ENCODE measurements around the gene ANTXR2. TPM values are rescaled to one million over a fixed set of nuclear protein-coding genes. Genes with fewer than 3 reads are reported as not detected.

ANTXR2 gene
- total and polyA plus RNA-seq, 4 experiments from 2014 or later, result 88.1 to 91.6 (median 90.7) TPM

GRCh38 chr4:79948261-79948660 is 124.8 kb downstream of the ANTXR2 start:
- intact Hi-C loops (cut with micrococcal nuclease), result no loop called here
- Mint-ChIP-seq H3K4me1 (peaks cover 11 to 25% (median 14%) of the 10 kb centered on the region in 4 donors), H3K9me3 (peaks cover 0 to 2% (median 0%) of the 10 kb centered on the region in 8 donors), H3K27ac (no peak overlapping the region), H3K36me3 (peaks cover 6 to 14% of the 10 kb centered on the region in 2 donors), H3K27me3 (no peaks in the 10 kb centered on the region), H3K4me3 (no peak overlapping the region)
- no peaks in the 10 kb centered on the region for H3K9me3 ChIP-seq (ENCODE audit: control insufficient read depth in 1 of 2, low read length in 2 of 2)
- no peaks in the 10 kb centered on the region for H3K27me3 ChIP-seq (ENCODE audit: insufficient read depth, low read length)
- no peak for DNase-seq
- no peak overlapping the region for H3K27ac ChIP-seq (ENCODE audit: low read depth, low read length)
- H3K4me3 ChIP-seq (ENCODE audit: low read length in 2 of 2), result no peak overlapping the region
- H3K36me3 ChIP-seq (ENCODE audit: insufficient read depth, low read length), result no peaks in the 10 kb centered on the region
- CTCF ChIA-PET (ENCODE audit: partially characterized antibody), result no interaction called here
- POLR2A ChIA-PET (ENCODE audit: partially characterized antibody), result no interaction called here
- no peaks in the 10 kb centered on the region for H3K4me1 ChIP-seq (ENCODE audit: insufficient read depth, low read length)

GRCh38 chr4:79947386-79947785 is 125.6 kb downstream of the ANTXR2 start:
- H3K9me3 ChIP-seq (ENCODE audit: control insufficient read depth in 1 of 2, low read length in 2 of 2), result no peaks in the 10 kb centered on the region
- Mint-ChIP-seq H3K4me3 (no peak overlapping the region), H3K36me3 (peaks cover 6 to 14% of the 10 kb centered on the region in 2 donors), H3K27ac (peak overlapping the region in 2 of 7 donors; percentile 67 to 78), H3K27me3 (no peaks in the 10 kb centered on the region), H3K4me1 (peaks cover 11 to 25% (median 14%) of the 10 kb centered on the region in 4 donors), H3K9me3 (peaks cover 0 to 2% (median 0%) of the 10 kb centered on the region in 8 donors)
- ChIA-PET POLR2A (ENCODE audit: partially characterized antibody) (no interaction called here), CTCF (ENCODE audit: partially characterized antibody) (no interaction called here)
- H3K27me3 ChIP-seq (ENCODE audit: insufficient read depth, low read length), result no peaks in the 10 kb centered on the region
- H3K36me3 ChIP-seq (ENCODE audit: insufficient read depth, low read length), result no peaks in the 10 kb centered on the region
- intact Hi-C loops (cut with micrococcal nuclease), result no loop called here
- no peak overlapping the region for H3K27ac ChIP-seq (ENCODE audit: low read depth, low read length)
- H3K4me3 ChIP-seq (ENCODE audit: low read length in 2 of 2), result no peak overlapping the region
- no peak for DNase-seq
- H3K4me1 ChIP-seq (ENCODE audit: insufficient read depth, low read length), result no peaks in the 10 kb centered on the region

DNA sequence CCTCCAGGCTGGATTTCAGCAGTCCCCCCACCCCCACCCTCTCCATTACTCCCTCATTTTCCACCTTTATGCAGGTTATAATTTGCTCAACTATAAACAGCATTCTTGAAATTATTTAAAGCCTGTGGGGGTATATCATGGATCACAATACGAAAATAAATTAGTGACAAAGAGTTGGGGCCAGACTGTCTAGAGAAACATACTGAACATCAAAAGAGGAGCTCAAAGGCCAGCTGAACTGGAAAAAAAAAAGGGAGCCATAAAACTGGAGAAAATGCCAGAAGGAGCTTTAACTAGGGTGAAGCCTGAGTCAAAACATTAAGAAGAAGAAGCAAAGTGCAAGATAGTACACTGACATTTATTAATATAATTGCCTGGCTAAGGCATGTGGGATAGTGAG is 137.8 kb downstream of the ANTXR2 start:
- peaks cover 11 to 12% of the 10 kb centered on the region in 2 donors for H3K36me3 Mint-ChIP-seq
- H3K4me3 Mint-ChIP-seq, result no peak overlapping the region
- H3K4me1 Mint-ChIP-seq, result peaks cover 0 to 4% (median 2%) of the 10 kb centered on the region in 4 donors
- H3K4me1 ChIP-seq (ENCODE audit: insufficient read depth, low read length), result no peaks in the 10 kb centered on the region
- no peak overlapping the region for H3K4me3 ChIP-seq (ENCODE audit: low read length in 2 of 2)
- no peak overlapping the region for H3K27ac Mint-ChIP-seq
- no peaks in the 10 kb centered on the region for H3K27me3 Mint-ChIP-seq
- H3K27me3 ChIP-seq (ENCODE audit: insufficient read depth, low read length), result no peaks in the 10 kb centered on the region
- H3K9me3 ChIP-seq (ENCODE audit: control insufficient read depth in 1 of 2, low read length in 2 of 2), result no peaks in the 10 kb centered on the region
- H3K36me3 ChIP-seq (ENCODE audit: insufficient read depth, low read length), result no peaks in the 10 kb centered on the region
- no peaks in the 10 kb centered on the region for H3K9me3 Mint-ChIP-seq
- CTCF ChIA-PET (ENCODE audit: partially characterized antibody), result no interaction called here
- POLR2A ChIA-PET (ENCODE audit: partially characterized antibody), result no interaction called here
- intact Hi-C loops (cut with micrococcal nuclease), result no loop called here
- H3K27ac ChIP-seq (ENCODE audit: low read depth, low read length), result no peak overlapping the region
- no peak for DNase-seq

- intact Hi-C loops (cut with micrococcal nuclease), result no loop called here
Measured at GRCh38 chr4:79934660-79935059, 138.4 kb downstream of the ANTXR2 start.

DNA sequence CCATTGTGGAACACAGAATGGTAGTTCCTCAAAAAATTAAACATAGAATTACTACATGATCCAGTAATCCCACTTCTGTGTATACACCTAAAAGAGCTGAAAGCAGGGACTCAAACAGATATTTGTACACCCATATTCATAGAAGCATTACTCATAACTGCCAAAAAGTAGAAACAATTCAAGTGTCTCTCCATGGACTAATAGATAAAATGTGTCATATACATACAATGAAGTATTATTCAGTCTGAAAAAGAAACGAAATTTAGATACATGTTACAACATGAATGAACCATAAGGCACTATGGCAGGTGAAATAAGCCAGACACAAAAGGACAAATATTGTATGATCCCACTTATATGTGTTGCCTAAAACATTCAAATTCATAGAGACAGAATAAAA is 145.1 kb downstream of the ANTXR2 start:
- H3K9me3 ChIP-seq (ENCODE audit: control insufficient read depth in 1 of 2, low read length in 2 of 2), result no peaks in the 10 kb centered on the region
- no peak overlapping the region for H3K27ac ChIP-seq (ENCODE audit: low read depth, low read length)
- Mint-ChIP-seq H3K4me3 (no peak overlapping the region), H3K27me3 (no peaks in the 10 kb centered on the region), H3K27ac (peak overlapping the region in 1 of 7 donors; percentile 4), H3K4me1 (peaks cover 4 to 11% (median 5%) of the 10 kb centered on the region in 4 donors), H3K9me3 (peaks cover 0 to 1% (median 0%) of the 10 kb centered on the region in 8 donors), H3K36me3 (peaks cover 12 to 15% of the 10 kb centered on the region in 2 donors)
- no peaks in the 10 kb centered on the region for H3K36me3 ChIP-seq (ENCODE audit: insufficient read depth, low read length)
- H3K27me3 ChIP-seq (ENCODE audit: insufficient read depth, low read length), result no peaks in the 10 kb centered on the region
- intact Hi-C loops (cut with micrococcal nuclease), result loop anchor here (2.0 kb wide), 1 partner anchor 17 kb away; no protein-coding TSS in a partner anchor
- ChIA-PET POLR2A (ENCODE audit: partially characterized antibody) (no interaction called here), CTCF (ENCODE audit: partially characterized antibody) (no interaction called here)
- H3K4me3 ChIP-seq (ENCODE audit: low read length in 2 of 2), result no peak overlapping the region
- no peaks in the 10 kb centered on the region for H3K4me1 ChIP-seq (ENCODE audit: insufficient read depth, low read length)
- DNase-seq, result no peak

More at GRCh38 chr4:79934660-79935059, 138.4 kb downstream of the ANTXR2 start:
- Histone ChIP-seq H3K4me3 (ENCODE audit: low read length in 2 of 2) (no peak overlapping the region), H3K36me3 (ENCODE audit: insufficient read depth, low read length) (no peaks in the 10 kb centered on the region), H3K9me3 (ENCODE audit: control insufficient read depth in 1 of 2, low read length in 2 of 2) (no peaks in the 10 kb centered on the region), H3K4me1 (ENCODE audit: insufficient read depth, low read length) (no peaks in the 10 kb centered on the region), H3K27me3 (ENCODE audit: insufficient read depth, low read length) (no peaks in the 10 kb centered on the region), H3K27ac (ENCODE audit: low read depth, low read length) (no peak overlapping the region)
- Mint-ChIP-seq H3K27ac (no peak overlapping the region), H3K9me3 (no peaks in the 10 kb centered on the region), H3K27me3 (no peaks in the 10 kb centered on the region), H3K4me1 (peaks cover 0 to 4% (median 2%) of the 10 kb centered on the region in 4 donors), H3K4me3 (no peak overlapping the region), H3K36me3 (peaks cover 11 to 12% of the 10 kb centered on the region in 2 donors)
- DNase-seq, result no peak
- ChIA-PET CTCF (ENCODE audit: partially characterized antibody) (no interaction called here), POLR2A (ENCODE audit: partially characterized antibody) (no interaction called here)

- Histone ChIP-seq H3K27me3 (ENCODE audit: insufficient read depth, low read length) (no peaks in the 10 kb centered on the region), H3K4me1 (ENCODE audit: insufficient read depth, low read length) (no peaks in the 10 kb centered on the region), H3K27ac (ENCODE audit: low read depth, low read length) (no peak overlapping the region), H3K4me3 (ENCODE audit: low read length in 2 of 2) (no peak overlapping the region), H3K9me3 (ENCODE audit: control insufficient read depth in 1 of 2, low read length in 2 of 2) (no peaks in the 10 kb centered on the region), H3K36me3 (ENCODE audit: insufficient read depth, low read length) (no peaks in the 10 kb centered on the region)
- H3K4me1 Mint-ChIP-seq, result peaks cover 4 to 18% (median 8%) of the 10 kb centered on the region in 4 donors
- ChIA-PET POLR2A (ENCODE audit: partially characterized antibody) (no interaction called here), CTCF (ENCODE audit: partially characterized antibody) (no interaction called here)
- H3K27me3 Mint-ChIP-seq, result no peaks in the 10 kb centered on the region
- H3K36me3 Mint-ChIP-seq, result peaks cover 8 to 10% of the 10 kb centered on the region in 2 donors
- no peak overlapping the region for H3K4me3 Mint-ChIP-seq
- DNase-seq, result no peak
- H3K9me3 Mint-ChIP-seq, result peaks cover 0 to 1% (median 0%) of the 10 kb centered on the region in 8 donors
- intact Hi-C loops (cut with micrococcal nuclease), result no loop called here
- H3K27ac Mint-ChIP-seq, result peak overlapping the region in 1 of 7 donors; percentile 30
Measured at GRCh38 chr4:79923281-79923680, 149.7 kb downstream of the ANTXR2 start.

GRCh38 chr4:79922011-79922410 is 151.0 kb downstream of the ANTXR2 start:
- Histone ChIP-seq H3K27me3 (ENCODE audit: insufficient read depth, low read length) (no peaks in the 10 kb centered on the region), H3K9me3 (ENCODE audit: control insufficient read depth in 1 of 2, low read length in 2 of 2) (no peaks in the 10 kb centered on the region), H3K27ac (ENCODE audit: low read depth, low read length) (no peak overlapping the region), H3K36me3 (ENCODE audit: insufficient read depth, low read length) (no peaks in the 10 kb centered on the region), H3K4me1 (ENCODE audit: insufficient read depth, low read length) (no peaks in the 10 kb centered on the region), H3K4me3 (ENCODE audit: low read length in 2 of 2) (no peak overlapping the region)
- H3K27me3 Mint-ChIP-seq, result no peaks in the 10 kb centered on the region
- DNase-seq, result no peak
- peaks cover 0 to 1% (median 0%) of the 10 kb centered on the region in 8 donors for H3K9me3 Mint-ChIP-seq
- H3K27ac Mint-ChIP-seq, result peak overlapping the region in 1 of 7 donors; percentile 42
- intact Hi-C loops (cut with micrococcal nuclease), result no loop called here
- H3K4me1 Mint-ChIP-seq, result peaks cover 0 to 23% (median 7%) of the 10 kb centered on the region in 4 donors
- CTCF ChIA-PET (ENCODE audit: partially characterized antibody), result no interaction called here
- H3K36me3 Mint-ChIP-seq, result peaks cover 3 to 4% of the 10 kb centered on the region in 2 donors
- POLR2A ChIA-PET (ENCODE audit: partially characterized antibody), result no interaction called here
- no peak overlapping the region for H3K4me3 Mint-ChIP-seq

Measured in CD4-positive, alpha-beta memory T cell (primary cell).